RPMI7951 (cell line): ENCODE measurements around the gene NFIB. TPM values are rescaled to one million over a fixed set of nuclear protein-coding genes. Genes with fewer than 3 reads are reported as not detected.

Experiments
- DNase-seq: peaks from one replicate; pipeline ENCODE4 v3.0.0-alpha.2; 2012; ENCODE audit warnings: low read depth
- total RNA-seq: library from RNA; depleted of rRNA; stranded (reverse); fragments of >200 nt; shearing (Covaris generic); gene quantifications from 2 replicates; pipeline ENCODE4 v1.2.3, GENCODE V29; 2014

NFIB gene
- total RNA-seq, 1 experiment from 2014 or later: 9.1 TPM

GRCh38 chr9:14214693-14215092 lies 99.2 kb downstream of the NFIB start:
- DNase-seq: no peak

GRCh38 chr9:14214065-14214684 lies 99.8 kb downstream of the NFIB start:
- DNase-seq: no peak

GRCh38 chr9:14213504-14213903 lies 100.4 kb downstream of the NFIB start:
- DNase-seq: no peak

GRCh38 chr9:14212697-14213420 lies 101.1 kb downstream of the NFIB start:
- no peak for DNase-seq

- DNase-seq: peak; percentile 35
Observed at GRCh38 chr9:14212077-14212476, 101.9 kb downstream of the NFIB start.

- no peak for DNase-seq
Observed at GRCh38 chr9:14211564-14211963, 102.4 kb downstream of the NFIB start.

GRCh38 chr9:14210428-14210827 lies 103.5 kb downstream of the NFIB start:
- no peak for DNase-seq

GRCh38 chr9:14209399-14210345 lies 104.3 kb downstream of the NFIB start:
- DNase-seq: no peak

GRCh38 chr9:14207352-14207995 lies 106.5 kb downstream of the NFIB start:
- no peak for DNase-seq

GRCh38 chr9:14205463-14205862 lies 108.5 kb downstream of the NFIB start:
- DNase-seq: peak; percentile 32

- no peak for DNase-seq
Observed at GRCh38 chr9:14203356-14204056, 110.4 kb downstream of the NFIB start.

- peak; percentile 8 for DNase-seq
Observed at GRCh38 chr9:14198841-14199455, 115.0 kb downstream of the NFIB start.

- DNase-seq: no peak
Observed at GRCh38 chr9:14198047-14198840, 115.7 kb downstream of the NFIB start.

- no peak for DNase-seq
Observed at GRCh38 chr9:14197325-14197858, 116.5 kb downstream of the NFIB start.

- DNase-seq: no peak
Observed at GRCh38 chr9:14193328-14193990, 120.5 kb downstream of the NFIB start.

GRCh38 chr9:14192556-14192955 lies 121.4 kb downstream of the NFIB start:
- no peak for DNase-seq

GRCh38 chr9:14191512-14191911 lies 122.4 kb downstream of the NFIB start:
- no peak for DNase-seq

GRCh38 chr9:14190240-14190639 lies 123.7 kb downstream of the NFIB start:
- DNase-seq: no peak

GRCh38 chr9:14189578-14189977 lies 124.4 kb downstream of the NFIB start:
- DNase-seq: no peak
